Thoracic aorta (tissue), 2 donors: ENCODE measurements around the gene DISC1. TPM values are rescaled to one million over a fixed set of nuclear protein-coding genes. Genes with fewer than 3 reads are reported as not detected.

ENCODE experiments used
- ATAC-seq: fragments of 150-250 bp; one replicate; pipeline ENCODE4 v1.8.0; 2017; ENCODE audit warnings: low read depth; ENCODE audit not compliant: insufficient number of reproducible peaks, low FRiP score
- DNase-seq: peaks from one replicate; pipeline ENCODE4 v3.0.0-alpha.2; 2020; ENCODE audit warnings: low spot score
- H3K27ac ChIP-seq, 2 donors: fragments of 200-600 bp; sonication (generic); 1 replicate in 1 of 2; 2 replicates in 1 of 2; pipeline ENCODE4 v1.5.1; 2016; ENCODE audit warnings: mild to moderate bottlenecking in 2 of 2, moderate library complexity in 2 of 2
- H3K27me3 ChIP-seq: fragments of 200-600 bp; sonication (generic); replicated peaks from 2 replicates; pipeline ENCODE4 v1.6.0; 2016; ENCODE audit warnings: mild to moderate bottlenecking; ENCODE audit not compliant: insufficient read depth
- H3K36me3 ChIP-seq: fragments of 200-600 bp; sonication (generic); one replicate; pipeline ENCODE4 v1.5.1; 2016
- H3K4me1 ChIP-seq, 2 donors: fragments of 200-600 bp; sonication (generic); 1 replicate in 1 of 2; 2 replicates in 1 of 2; pipeline versions ENCODE4 v1.5.1 to v1.6.0; 2016; ENCODE audit warnings: low read depth in 2 of 2, mild to moderate bottlenecking in 1 of 2; ENCODE audit not compliant: control insufficient read depth in 1 of 2
- H3K4me3 ChIP-seq: fragments of 200-600 bp; sonication (generic); 2 replicates; pipeline ENCODE4 v1.5.1; 2016; ENCODE audit warnings: mild to moderate bottlenecking
- H3K9me3 ChIP-seq: fragments of 200-600 bp; sonication (generic); 2 replicates; pipeline ENCODE4 v1.5.1; 2016
- CTCF ChIP-seq: fragments of 200-600 bp; sonication (generic); IDR thresholded peaks from one replicate; pipeline ENCODE4 v1.5.1; 2019; ENCODE audit warnings: antibody characterized with exemption
- total RNA-seq, 2 donors: library from RNA; depleted of rRNA; stranded (reverse); fragments of >200 nt; gene quantifications; one replicate each; pipeline versions ENCODE4 v1.1.0 to v1.2.3, GENCODE V29; 2016

Gene DISC1
- total RNA-seq, 2 donors from 2014 or later: 13.1 to 26.9 TPM

GRCh38 chr1:231866392-231867331 lies 240.1 kb downstream of the DISC1 start:
- H3K9me3 ChIP-seq: no peaks in the 10 kb centered on the region
- TF ChIP-seq CTCF: peak; percentile 79
- H3K27ac ChIP-seq: no peak overlapping the region
- H3K36me3 ChIP-seq: no peaks in the 10 kb centered on the region
- DNase-seq: no peak
- H3K4me3 ChIP-seq: no peak overlapping the region
- H3K4me1 ChIP-seq: peaks cover 9 to 21% of the 10 kb centered on the region in 2 donors
- ATAC-seq: no peak
- no peaks in the 10 kb centered on the region for H3K27me3 ChIP-seq

- Histone ChIP-seq H3K27me3 (no peaks in the 10 kb centered on the region), H3K9me3 (no peaks in the 10 kb centered on the region), H3K4me3 (no peak overlapping the region), H3K4me1 (peaks cover 9 to 21% of the 10 kb centered on the region in 2 donors), H3K36me3 (no peaks in the 10 kb centered on the region), H3K27ac (no peak overlapping the region)
- DNase-seq (no peak), ATAC-seq (no peak)
- TF ChIP-seq CTCF: no peak
Measured at GRCh38 chr1:231867607-231868006, 241.0 kb downstream of the DISC1 start.

GRCh38 chr1:231869364-231869763 lies 242.8 kb downstream of the DISC1 start:
- Histone ChIP-seq H3K27me3 (no peaks in the 10 kb centered on the region), H3K4me3 (no peak overlapping the region), H3K9me3 (no peaks in the 10 kb centered on the region), H3K36me3 (no peaks in the 10 kb centered on the region), H3K27ac (no peak overlapping the region), H3K4me1 (peaks cover 9 to 21% of the 10 kb centered on the region in 2 donors)
- ATAC-seq (no peak), DNase-seq (no peak)
- TF ChIP-seq CTCF: no peak

GRCh38 chr1:231871471-231871870 lies 244.9 kb downstream of the DISC1 start:
- H3K27me3 ChIP-seq: no peaks in the 10 kb centered on the region
- ATAC-seq (no peak), DNase-seq (no peak)
- H3K4me3 ChIP-seq: no peak overlapping the region
- no peaks in the 10 kb centered on the region for H3K36me3 ChIP-seq
- H3K4me1 ChIP-seq: peaks cover 5 to 14% of the 10 kb centered on the region in 2 donors
- H3K9me3 ChIP-seq: no peaks in the 10 kb centered on the region
- no peak overlapping the region for H3K27ac ChIP-seq
- no peak for TF ChIP-seq CTCF

GRCh38 chr1:231871878-231872277 lies 245.3 kb downstream of the DISC1 start:
- DNase-seq: no peak
- H3K4me1 ChIP-seq: peaks cover 1 to 10% of the 10 kb centered on the region in 2 donors
- no peak overlapping the region for H3K27ac ChIP-seq
- no peak for ATAC-seq
- no peak overlapping the region for H3K4me3 ChIP-seq
- no peaks in the 10 kb centered on the region for H3K36me3 ChIP-seq
- TF ChIP-seq CTCF: no peak
- no peaks in the 10 kb centered on the region for H3K27me3 ChIP-seq
- H3K9me3 ChIP-seq: no peaks in the 10 kb centered on the region
